Kidney (tissue), 14 donors: ENCODE data around the gene RAB23. TPM values are rescaled to one million over a fixed set of nuclear protein-coding genes. Genes with fewer than 3 reads are reported as not detected.

Experiments
- DNase-seq, 5 donors: peaks; one replicate each; pipeline ENCODE4 v3.0.0-alpha.2; 2013 to 2020
- FAIRE-seq: peaks from 2 replicates; lab custom pipeline; 2012; peaks lifted over from hg19 to GRCh38; lab: Jason Lieb, UNC
- H3K27ac ChIP-seq, 2 donors: one replicate each; pipeline ENCODE4 v1.7.0; 2013; ENCODE audit warnings: low read depth in 2 of 2, low read length in 2 of 2, inconsistent platforms in 1 of 2
- H3K27me3 ChIP-seq: one replicate; pipeline ENCODE4 v1.7.1; 2013; ENCODE audit warnings: low read length, inconsistent platforms; ENCODE audit not compliant: control insufficient read depth, insufficient read depth
- H3K36me3 ChIP-seq, 3 donors: one replicate each; pipeline versions ENCODE4 v1.7.0 to v1.7.1; 2013; ENCODE audit warnings: low read length in 3 of 3, control low read depth in 1 of 3, inconsistent platforms in 1 of 3; ENCODE audit not compliant: insufficient read depth in 3 of 3, control insufficient read depth in 2 of 3
- H3K4me1 ChIP-seq, 3 donors: one replicate each; pipeline versions ENCODE4 v1.7.0 to v1.7.1; 2013; ENCODE audit warnings: low read length in 3 of 3, inconsistent platforms in 1 of 3, low read depth in 1 of 3; ENCODE audit not compliant: control insufficient read depth in 2 of 3, insufficient read depth in 2 of 3
- H3K4me3 ChIP-seq, 3 donors: one replicate each; pipeline versions ENCODE4 v1.7.0 to v1.8.1; 2013; ENCODE audit warnings: low read length in 3 of 3, control low read depth in 1 of 3, inconsistent platforms in 1 of 3
- H3K9ac ChIP-seq, 3 donors: one replicate each; pipeline versions ENCODE4 v1.7.0 to v1.7.1; 2013; ENCODE audit warnings: low read length in 3 of 3, control low read depth in 1 of 3, inconsistent platforms in 1 of 3
- H3K9me3 ChIP-seq, 3 donors: one replicate each; pipeline versions ENCODE4 v1.7.0 to v1.7.1; 2013; ENCODE audit warnings: low read length in 3 of 3, control low read depth in 1 of 3, inconsistent platforms in 1 of 3; ENCODE audit not compliant: control insufficient read depth in 2 of 3, insufficient read depth in 1 of 3
- CTCF ChIP-seq: IDR thresholded peaks from 3 replicates; pipeline ENCODE4 v1.5.1; 2012; ENCODE audit warnings: mild to moderate bottlenecking, moderate library complexity, borderline replicate concordance; ENCODE audit not compliant: insufficient read depth; ENCODE audit errors: extremely low read depth
- intact Hi-C: fragments of 100-400 bp; cut with DNase I; formaldehyde crosslinking; loops from one replicate; pipeline ENCODE4 v1.11.1; 2022
- polyA plus RNA-seq: library from polyadenylated mRNA; stranded (reverse); fragments of 350-450 nt; fragmentation: Illumina TruSeq; extraction: RNeasy Lipid Tissue Mini Kit (QIAGEN cat#74804); gene quantifications from one replicate; pipeline ENCODE4 v1.2.3, GENCODE V29; 2014; ENCODE audit warnings: low read depth, low replicate concordance; ENCODE audit not compliant: insufficient read depth
- total RNA-seq: library from RNA; stranded (reverse); fragmentation: NEBNext Ultra II Directional; extraction: Animal tissue kit (Norgen Biotek cat#: 25700); gene quantifications from one replicate; pipeline ENCODE4 v1.2.1, GENCODE V29; 2021
- donor health status: control.
- donor health status: control.
- donor health status: control.
- donor health status: control.
- donor health status: control.
- donor health status: DM: yes; HTN: yes; CAD: no.
- donor health status: Normal renal cell carcinoma (clear cell type).

The RAB23 gene
- total and polyA plus RNA-seq, 2 donors from 2014 or later, result 6.0 to 8.0 TPM

DNA sequence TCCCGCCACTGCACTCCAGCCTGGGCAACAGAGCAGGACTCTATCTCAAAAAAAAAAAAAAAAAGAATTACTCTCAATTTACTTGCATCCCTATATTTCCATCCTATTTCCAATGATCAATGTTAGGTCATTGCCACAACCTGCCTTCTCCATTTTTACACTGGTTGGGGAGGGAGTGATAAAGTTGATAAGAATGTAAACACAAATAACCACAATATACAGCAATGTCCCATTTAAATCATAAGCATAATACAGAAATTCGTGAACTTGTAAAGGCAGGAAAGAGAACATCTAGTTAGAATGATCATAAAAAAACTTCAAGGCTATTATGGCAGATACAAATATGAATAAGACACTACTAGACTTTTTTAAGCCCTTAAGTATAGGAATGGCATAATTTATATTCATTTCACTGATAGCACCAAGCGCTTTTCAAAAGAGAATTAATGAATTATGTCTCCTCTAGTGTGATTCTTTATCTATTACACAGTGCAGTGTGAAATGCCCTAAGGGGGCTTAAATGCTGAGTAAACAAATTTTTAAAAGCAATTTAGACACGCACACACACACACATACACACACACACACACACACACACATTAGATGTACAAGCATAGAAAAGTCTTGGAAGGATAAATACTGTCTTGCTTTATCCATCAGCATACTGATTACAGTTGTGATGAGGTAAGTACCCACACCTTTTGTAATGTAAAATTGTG is 33.5 kb upstream of the RAB23 start:
- FAIRE-seq, result no peak

GRCh38 chr6:57254055-57254717 is 32.1 kb upstream of the RAB23 start:
- no peak overlapping the region for H3K27ac ChIP-seq
- TF ChIP-seq CTCF, result no peak
- intact Hi-C loops, result no loop called here
- DNase-seq (peak in 4 of 5 donors; percentile 56 to 88 (median 73)), FAIRE-seq (no peak)
- H3K4me3 ChIP-seq, result no peak overlapping the region
- H3K36me3 ChIP-seq, result no peaks in the 10 kb centered on the region
- H3K4me1 ChIP-seq, result peaks cover 0 to 7% (median 0%) of the 10 kb centered on the region in 3 donors
- no peaks in the 10 kb centered on the region for H3K9me3 ChIP-seq
- H3K9ac ChIP-seq, result no peak overlapping the region
- no peaks in the 10 kb centered on the region for H3K27me3 ChIP-seq

More for the DNA sequence above, 33.5 kb upstream of the RAB23 start:
- H3K9ac ChIP-seq, result no peak overlapping the region
- no peak overlapping the region for H3K4me3 ChIP-seq
- intact Hi-C loops, result no loop called here
- DNase-seq, result no peak
- no peaks in the 10 kb centered on the region for H3K9me3 ChIP-seq
- no peaks in the 10 kb centered on the region for H3K27me3 ChIP-seq
- H3K27ac ChIP-seq, result no peak overlapping the region
- H3K4me1 ChIP-seq, result peaks cover 0 to 7% (median 0%) of the 10 kb centered on the region in 3 donors
- no peaks in the 10 kb centered on the region for H3K36me3 ChIP-seq
- no peak for TF ChIP-seq CTCF

- Histone ChIP-seq H3K9ac (no peak overlapping the region), H3K9me3 (no peaks in the 10 kb centered on the region), H3K27ac (no peak overlapping the region), H3K4me1 (peaks cover 0 to 7% (median 0%) of the 10 kb centered on the region in 3 donors), H3K27me3 (no peaks in the 10 kb centered on the region), H3K36me3 (no peaks in the 10 kb centered on the region), H3K4me3 (no peak overlapping the region)
- no peak for TF ChIP-seq CTCF
- DNase-seq, result peak in 1 of 5 donors; percentile 59
- no peak for FAIRE-seq
- intact Hi-C loops, result no loop called here
These were observed 30.9 kb upstream of the RAB23 start for GRCh38 chr6:57252975-57253374.
